Gastrocnemius medialis (tissue), 4 donors: Measurements from ENCODE around the gene SIX4. TPM values are rescaled to one million over a fixed set of nuclear protein-coding genes. Genes with fewer than 3 reads are reported as not detected.

Experiments used
- ATAC-seq, 2 donors: fragments of 150-250 bp; one replicate each; pipeline ENCODE4 v1.9.1; 2016
- DNase-seq, 2 donors: peaks; one replicate each; pipeline ENCODE4 v3.0.0-alpha.2; 2019
- H3K27ac ChIP-seq, 4 donors: fragments of 200-600 bp; sonication (generic); 1 replicate in 1 of 4; 2 replicates in 3 of 4; pipeline ENCODE4 v1.5.1; 2016 to 2018; ENCODE audit warnings: mild to moderate bottlenecking in 2 of 4, moderate library complexity in 1 of 4
- H3K27me3 ChIP-seq, 3 donors: fragments of 200-600 bp; sonication (generic) in 2 of 3; 1 replicate in 1 of 3; 2 replicates in 2 of 3; pipeline versions ENCODE4 v1.5.1 to v1.6.0; 2016 to 2019; ENCODE audit warnings: mild to moderate bottlenecking in 1 of 3, moderate library complexity in 1 of 3
- H3K36me3 ChIP-seq, 2 donors: fragments of 200-600 bp; sonication (generic) in 1 of 2; one replicate each; pipeline ENCODE4 v1.5.1; 2017 to 2018
- H3K4me1 ChIP-seq, 2 donors: fragments of 200-600 bp; sonication (generic) in 1 of 2; one replicate each; pipeline ENCODE4 v1.5.1; 2016 to 2017; ENCODE audit warnings: mild to moderate bottlenecking in 2 of 2
- H3K4me3 ChIP-seq, 4 donors: fragments of 200-600 bp; sonication (generic) in 3 of 4; 1 replicate in 1 of 4; 2 replicates in 3 of 4; pipeline ENCODE4 v1.5.1; 2016 to 2019; ENCODE audit warnings: mild to moderate bottlenecking in 2 of 4
- H3K9me3 ChIP-seq, 3 donors: fragments of 200-600 bp; sonication (generic) in 2 of 3; 1 replicate in 1 of 3; 2 replicates in 2 of 3; pipeline ENCODE4 v1.5.1; 2016 to 2019
- CTCF ChIP-seq, 5 experiments: fragments of 450-650 bp in 3 of 5; fragments of 200-600 bp in 2 of 5; sonication (generic) in 2 of 5; IDR thresholded peaks in 4 of 5; conservative IDR thresholded peaks in 1 of 5; 1 replicate in 4 of 5; 2 replicates in 1 of 5; pipeline ENCODE4 v1.5.1; 2016 to 2019; ENCODE audit warnings: antibody characterized with exemption in 5 of 5, mild to moderate bottlenecking in 3 of 5, moderate library complexity in 3 of 5
- POLR2A ChIP-seq, 2 donors: fragments of 450-650 bp; IDR thresholded peaks; one replicate each; pipeline ENCODE4 v1.6.1; 2017; ENCODE audit warnings: antibody characterized with exemption in 2 of 2, mild to moderate bottlenecking in 2 of 2, moderate library complexity in 2 of 2
- in situ Hi-C, 4 donors: fragments of 200-750 bp; cut with MboI; loops; one replicate each; pipeline versions ENCODE4 v1.15.0 to v1.8.0; 2017; ENCODE audit warnings: low sequenced_read_pairs in 4 of 4
- intact Hi-C: fragments of 100-400 bp; cut with DNase I; formaldehyde crosslinking; loops from one replicate; pipeline ENCODE4 v1.15.1; 2023; ENCODE audit warnings: low total_unique reads
- total RNA-seq, 4 donors: library from RNA; depleted of rRNA; stranded (reverse); fragments of >200 nt; gene quantifications; one replicate each; pipeline versions ENCODE4 v1.1.0 to v1.2.3, GENCODE V29; 2016

The SIX4 gene
- total RNA-seq, 4 donors from 2014 or later = 27.8 to 62.6 (median 46.1) TPM

DNA sequence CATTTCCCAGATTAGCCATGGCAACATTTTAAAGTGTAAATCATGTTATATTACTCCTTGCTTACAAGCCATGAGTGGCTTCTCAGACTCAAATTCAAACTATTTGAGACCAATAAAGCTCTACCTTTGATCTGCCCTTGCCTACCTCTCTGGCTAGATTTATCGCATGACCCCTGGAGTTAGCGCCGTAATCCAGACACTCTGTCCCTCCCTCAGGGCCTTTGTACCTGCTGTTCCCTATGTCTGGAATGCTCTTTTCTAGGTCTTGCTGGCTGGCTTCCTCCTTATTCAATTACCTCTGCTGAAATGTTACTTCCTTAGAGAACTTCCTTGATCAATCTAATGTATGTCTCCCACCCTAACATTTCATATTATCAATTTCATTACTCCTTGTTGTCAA is 16.3 kb downstream of the SIX4 start:
- peaks cover 3% of the 10 kb centered on the region in 2 donors for H3K4me1 ChIP-seq
- no peaks in the 10 kb centered on the region for H3K27me3 ChIP-seq
- no peaks in the 10 kb centered on the region for H3K36me3 ChIP-seq
- no peak overlapping the region for H3K27ac ChIP-seq
- ATAC-seq = no peak
- TF ChIP-seq POLR2A (IDR thresholded peaks at IDR 0.05) (no peak), CTCF (IDR thresholded peaks at IDR 0.05 in 4 of 5, conservative IDR thresholded peaks at IDR 0.05 in 1 of 5) (no peak)
- H3K9me3 ChIP-seq = no peaks in the 10 kb centered on the region
- intact Hi-C loops = no loop called here
- DNase-seq = no peak
- in situ Hi-C loops = no loop called here
- H3K4me3 ChIP-seq = no peak overlapping the region

DNA sequence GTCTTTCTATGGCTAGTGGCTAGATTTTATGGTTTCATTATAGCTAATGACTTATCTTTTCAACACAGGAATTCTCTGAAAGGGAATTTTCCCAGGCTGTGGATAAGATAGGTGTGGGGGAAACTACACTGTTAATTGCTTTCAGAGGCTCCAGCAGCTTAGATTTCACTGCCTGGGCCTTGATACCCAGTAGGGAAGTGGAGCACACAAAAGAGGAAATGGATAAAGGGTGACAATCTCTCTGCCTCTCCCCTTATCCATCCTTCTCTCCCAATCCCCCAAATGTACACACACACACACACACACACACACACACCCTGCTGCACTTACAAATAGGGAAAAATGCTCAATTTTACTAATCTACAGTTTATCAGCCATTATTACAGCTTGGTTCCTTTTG is 19.1 kb downstream of the SIX4 start:
- H3K4me1 ChIP-seq = no peaks in the 10 kb centered on the region
- DNase-seq (no peak), ATAC-seq (no peak)
- in situ Hi-C loops (no loop called here), intact Hi-C loops (no loop called here)
- no peak overlapping the region for H3K4me3 ChIP-seq
- TF ChIP-seq CTCF (IDR thresholded peaks at IDR 0.05 in 4 of 5, conservative IDR thresholded peaks at IDR 0.05 in 1 of 5) (no peak), POLR2A (IDR thresholded peaks at IDR 0.05) (no peak)
- H3K36me3 ChIP-seq = no peaks in the 10 kb centered on the region
- no peak overlapping the region for H3K27ac ChIP-seq
- H3K9me3 ChIP-seq = peaks cover 0 to 7% (median 0%) of the 10 kb centered on the region in 3 donors
- H3K27me3 ChIP-seq = no peaks in the 10 kb centered on the region

- Histone ChIP-seq H3K27me3 (no peaks in the 10 kb centered on the region), H3K36me3 (no peaks in the 10 kb centered on the region), H3K27ac (no peak overlapping the region), H3K9me3 (peaks cover 0 to 7% (median 0%) of the 10 kb centered on the region in 3 donors), H3K4me1 (no peaks in the 10 kb centered on the region), H3K4me3 (no peak overlapping the region)
- in situ Hi-C loops = no loop called here
- TF ChIP-seq POLR2A (IDR thresholded peaks at IDR 0.05) = no peak
- TF ChIP-seq CTCF (IDR thresholded peaks at IDR 0.05 in 4 of 5, conservative IDR thresholded peaks at IDR 0.05 in 1 of 5) = no peak
- intact Hi-C loops = no loop called here
- DNase-seq = no peak
- ATAC-seq = no peak
Measured at GRCh38 chr14:60700598-60700997, 23.6 kb downstream of the SIX4 start.

DNA sequence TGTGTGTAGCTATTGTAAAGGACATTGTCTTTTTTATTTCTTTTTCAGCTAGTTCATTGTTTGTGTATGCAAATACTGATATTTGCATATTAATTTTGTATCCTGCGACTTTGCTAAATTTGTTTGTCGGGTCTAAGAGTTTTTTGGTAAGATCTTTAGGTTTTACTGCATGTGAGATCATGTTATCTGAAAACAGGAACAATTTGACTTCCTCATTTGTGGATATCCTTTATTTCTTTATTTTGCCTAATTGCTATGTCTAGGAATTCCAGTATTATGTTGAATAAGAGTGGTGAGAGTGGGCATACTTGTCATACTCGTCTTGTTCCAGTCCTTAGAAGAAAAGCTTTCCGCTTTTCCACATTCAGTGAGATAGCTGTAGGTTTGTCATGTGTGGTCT is 28.8 kb downstream of the SIX4 start:
- no peak for DNase-seq
- no peaks in the 10 kb centered on the region for H3K4me1 ChIP-seq
- H3K27me3 ChIP-seq = no peaks in the 10 kb centered on the region
- TF ChIP-seq POLR2A (IDR thresholded peaks at IDR 0.05) = no peak
- TF ChIP-seq CTCF (IDR thresholded peaks at IDR 0.05 in 4 of 5, conservative IDR thresholded peaks at IDR 0.05 in 1 of 5) = no peak
- H3K4me3 ChIP-seq = no peak overlapping the region
- H3K36me3 ChIP-seq = no peaks in the 10 kb centered on the region
- ATAC-seq = no peak
- intact Hi-C loops (no loop called here), in situ Hi-C loops (no loop called here)
- no peak overlapping the region for H3K27ac ChIP-seq
- peaks cover 0 to 1% (median 0%) of the 10 kb centered on the region in 3 donors for H3K9me3 ChIP-seq

DNA sequence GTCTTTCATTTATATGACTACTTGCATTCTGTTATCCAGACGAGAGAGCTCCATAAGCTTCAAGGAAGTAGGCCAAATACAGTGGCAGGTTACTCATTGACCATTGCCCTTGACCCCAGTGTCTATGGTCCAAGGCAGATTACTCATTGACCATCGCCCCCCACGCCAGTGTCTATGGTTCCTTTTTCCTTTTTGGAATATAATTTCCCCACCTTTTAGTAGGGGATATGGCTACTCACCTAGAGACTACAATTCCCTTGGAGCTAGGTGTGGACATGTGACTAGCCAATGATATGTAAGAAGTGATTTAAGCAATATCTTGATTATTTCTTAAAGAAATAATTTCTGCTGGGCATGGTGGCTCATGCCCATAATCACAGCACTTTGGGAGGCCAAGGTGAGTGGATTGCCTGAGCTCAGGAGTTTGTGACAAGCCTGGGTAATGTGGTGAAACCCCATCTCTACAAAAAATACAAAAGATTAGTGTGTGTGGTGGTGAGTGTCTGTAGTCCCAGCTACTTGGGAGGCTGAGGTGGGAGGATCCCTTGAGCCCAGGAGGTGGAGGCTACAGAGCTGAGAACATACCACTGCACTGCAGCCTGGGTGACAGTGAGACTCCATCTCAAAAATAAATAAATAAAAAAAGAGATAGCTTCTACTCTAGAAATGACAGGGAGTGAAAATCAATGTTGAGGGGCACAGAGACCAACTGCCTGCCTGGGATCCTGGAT is 32.6 kb downstream of the SIX4 start:
- Histone ChIP-seq H3K36me3 (no peaks in the 10 kb centered on the region), H3K9me3 (no peaks in the 10 kb centered on the region), H3K27me3 (no peaks in the 10 kb centered on the region), H3K4me1 (no peaks in the 10 kb centered on the region), H3K27ac (no peak overlapping the region), H3K4me3 (no peak overlapping the region)
- DNase-seq = no peak
- in situ Hi-C loops = no loop called here
- no peak for TF ChIP-seq POLR2A (IDR thresholded peaks at IDR 0.05)
- TF ChIP-seq CTCF (IDR thresholded peaks at IDR 0.05 in 4 of 5, conservative IDR thresholded peaks at IDR 0.05 in 1 of 5) = no peak
- intact Hi-C loops = no loop called here
- ATAC-seq = no peak
